H9 (cell line): ENCODE measurements around the gene BORA. TPM values are rescaled to one million over a fixed set of nuclear protein-coding genes. Genes with fewer than 3 reads are reported as not detected.

Experiments used
- DNase-seq: peaks from one replicate; pipeline ENCODE4 v3.0.0-alpha.2; 2017
- H2AFZ ChIP-seq: one replicate; pipeline ENCODE4 v1.6.1; 2013; ENCODE audit warnings: mild to moderate bottlenecking, low read length, control low read depth, moderate library complexity
- H2AK5ac ChIP-seq: 2 replicates; pipeline ENCODE4 v1.6.1; 2013; ENCODE audit warnings: low read length, control low read depth, mixed read lengths; ENCODE audit not compliant: insufficient read length
- H2BK120ac ChIP-seq: one replicate; pipeline ENCODE4 v1.6.1; 2013; ENCODE audit warnings: low read depth, mild to moderate bottlenecking, low read length, control low read depth, inconsistent platforms; ENCODE audit not compliant: poor library complexity, severe bottlenecking
- H2BK12ac ChIP-seq: 2 replicates; pipeline ENCODE4 v1.6.1; 2013; ENCODE audit warnings: low read length, control low read depth, mixed read lengths, low read depth; ENCODE audit not compliant: insufficient read length
- H2BK15ac ChIP-seq: 2 replicates; pipeline ENCODE4 v1.6.1; 2013; ENCODE audit warnings: low read depth, low read length, control low read depth
- H2BK20ac ChIP-seq: one replicate; pipeline ENCODE4 v1.6.1; 2013; ENCODE audit warnings: low read depth, mild to moderate bottlenecking, low read length, control low read depth, inconsistent platforms; ENCODE audit not compliant: poor library complexity, severe bottlenecking
- H2BK5ac ChIP-seq: 2 replicates; pipeline ENCODE4 v1.6.1; 2013; ENCODE audit warnings: low read length, control low read depth, mixed read lengths; ENCODE audit not compliant: insufficient read length
- H3K14ac ChIP-seq: 2 replicates; pipeline ENCODE4 v1.6.1; 2013; ENCODE audit warnings: low read length, control low read depth; ENCODE audit not compliant: insufficient read depth
- H3K18ac ChIP-seq: 2 replicates; pipeline ENCODE4 v1.6.1; 2013; ENCODE audit warnings: low read depth, mild to moderate bottlenecking, mixed read lengths, low read length, control low read depth; ENCODE audit not compliant: insufficient read length
- H3K23ac ChIP-seq: 2 replicates; pipeline ENCODE4 v1.6.1; 2013; ENCODE audit warnings: low read length, control low read depth, mixed read lengths, low read depth; ENCODE audit not compliant: insufficient read length
- H3K23me2 ChIP-seq: 2 replicates; pipeline ENCODE4 v1.6.1; 2013; ENCODE audit warnings: low read depth, mild to moderate bottlenecking, mixed read lengths, low read length, control low read depth; ENCODE audit not compliant: insufficient read length, poor library complexity, severe bottlenecking
- H3K27ac ChIP-seq: 2 replicates; pipeline ENCODE4 v1.5.1; 2013; ENCODE audit warnings: low read length, control low read depth, mixed read lengths, low read depth; ENCODE audit not compliant: insufficient read length
- H3K27me3 ChIP-seq: 2 replicates; pipeline ENCODE4 v1.6.1; 2013; ENCODE audit warnings: low read length, control low read depth, inconsistent platforms; ENCODE audit not compliant: insufficient read depth
- H3K4ac ChIP-seq: 2 replicates; pipeline ENCODE4 v1.6.1; 2013; ENCODE audit warnings: low read depth, mild to moderate bottlenecking, control low read depth, inconsistent platforms, low read length, moderate library complexity
- H3K4me1 ChIP-seq: 2 replicates; pipeline ENCODE4 v1.6.1; 2013; ENCODE audit warnings: low read length, control low read depth, inconsistent platforms; ENCODE audit not compliant: insufficient read depth
- H3K4me2 ChIP-seq: 2 replicates; pipeline ENCODE4 v1.6.1; 2013; ENCODE audit warnings: low read length, control low read depth, mixed read lengths; ENCODE audit not compliant: insufficient read length, insufficient read depth
- H3K56ac ChIP-seq: 2 replicates; pipeline ENCODE4 v1.6.1; 2013; ENCODE audit warnings: low read depth, mild to moderate bottlenecking, mixed read lengths, low read length, control low read depth; ENCODE audit not compliant: insufficient read length
- H3K79me1 ChIP-seq: 2 replicates; pipeline ENCODE4 v1.6.1; 2013; ENCODE audit warnings: low read depth, mild to moderate bottlenecking, moderate library complexity, low read length, control low read depth, inconsistent platforms; ENCODE audit not compliant: insufficient read depth, poor library complexity, severe bottlenecking
- H3K79me2 ChIP-seq: 2 replicates; pipeline ENCODE4 v1.6.1; 2013; ENCODE audit warnings: low read length, control low read depth, inconsistent platforms; ENCODE audit not compliant: insufficient read depth
- H3K9ac ChIP-seq: 2 replicates; pipeline ENCODE4 v1.6.1; 2013; ENCODE audit warnings: low read length, control low read depth, mixed read lengths; ENCODE audit not compliant: insufficient read length; ENCODE audit errors: extremely low read depth
- H3K9me3 ChIP-seq: one replicate; pipeline ENCODE4 v1.6.1; 2013; ENCODE audit warnings: low read depth, low read length, inconsistent platforms; ENCODE audit not compliant: control insufficient read depth
- H3T11ph ChIP-seq: one replicate; pipeline ENCODE4 v1.6.1; 2013; ENCODE audit warnings: mild to moderate bottlenecking, low read length, control low read depth, inconsistent platforms
- H4K20me1 ChIP-seq: one replicate; pipeline ENCODE4 v1.6.1; 2013; ENCODE audit not compliant: control insufficient read depth, insufficient read length, insufficient read depth
- H4K5ac ChIP-seq: 2 replicates; pipeline ENCODE4 v1.6.1; 2013; ENCODE audit warnings: low read depth, mild to moderate bottlenecking, mixed read lengths, low read length, control low read depth; ENCODE audit not compliant: insufficient read length
- H4K8ac ChIP-seq: replicated peaks from 2 replicates; pipeline ENCODE4 v1.6.1; 2013; ENCODE audit warnings: low read length, control low read depth, mixed read lengths, low read depth; ENCODE audit not compliant: insufficient read length
- H4K91ac ChIP-seq: 2 replicates; pipeline ENCODE4 v1.6.1; 2013; ENCODE audit warnings: low read depth, mild to moderate bottlenecking, moderate library complexity, mixed read lengths, low read length, control low read depth; ENCODE audit not compliant: insufficient read length
- H3K27ac Mint-ChIP-seq, 3 experiments: 2 replicates in 2 of 3; 3 replicates in 1 of 3; pipeline ENCODE4 v1.8.0; 2020 to 2021; ENCODE audit warnings: mixed read lengths in 3 of 3, mild to moderate bottlenecking in 1 of 3, moderate library complexity in 1 of 3
- H3K27me3 Mint-ChIP-seq: 2 replicates; pipeline ENCODE4 v1.8.0; 2021; ENCODE audit warnings: low read depth, mild to moderate bottlenecking, moderate library complexity, mixed read lengths
- H3K36me3 Mint-ChIP-seq, 3 experiments: 2 replicates in 2 of 3; 3 replicates in 1 of 3; pipeline ENCODE4 v1.8.0; 2020 to 2021; ENCODE audit warnings: low read depth in 3 of 3, mixed read lengths in 3 of 3; ENCODE audit not compliant: insufficient read depth in 1 of 3
- H3K4me1 Mint-ChIP-seq, 2 experiments: 2 replicates each; pipeline ENCODE4 v1.8.0; 2020; ENCODE audit warnings: mixed read lengths in 2 of 2
- H3K4me3 Mint-ChIP-seq, 2 experiments: 2 replicates in 1 of 2; 3 replicates in 1 of 2; pipeline ENCODE4 v1.8.0; 2020 to 2021; ENCODE audit warnings: mild to moderate bottlenecking in 2 of 2, mixed read lengths in 2 of 2, moderate library complexity in 1 of 2
- H3K9me3 Mint-ChIP-seq, 2 experiments: 2 replicates in 1 of 2; 3 replicates in 1 of 2; pipeline ENCODE4 v1.8.0; 2020; ENCODE audit warnings: mild to moderate bottlenecking in 2 of 2, mixed read lengths in 2 of 2, moderate library complexity in 1 of 2
- CTCF ChIP-seq: fragments of 200-600 bp; sonication (generic); conservative IDR thresholded peaks from 3 replicates; pipeline ENCODE4 v1.8.0; 2021; ENCODE audit warnings: antibody characterized with exemption, mild to moderate bottlenecking
- total RNA-seq: library from RNA; stranded (reverse); gene quantifications from 2 replicates; pipeline ENCODE4 v1.2.1, GENCODE V29; 2021

Gene BORA
- total RNA-seq, 1 experiment from 2014 or later = 16.5 TPM

GRCh38 chr13:72751220-72751619 is 23.5 kb downstream of the BORA start:
- H2AFZ ChIP-seq = no peak overlapping the region
- H3K23ac ChIP-seq = no peak overlapping the region
- H3K4me2 ChIP-seq = no peak overlapping the region
- no peak overlapping the region for H3K27ac ChIP-seq
- H3K36me3 Mint-ChIP-seq = peaks cover 24 to 75% (median 65%) of the 10 kb centered on the region in 3 experiments; a peak in 6 of 7 replicates
- H3K4ac ChIP-seq = no peak overlapping the region
- H3K4me3 Mint-ChIP-seq = no peak overlapping the region
- no peaks in the 10 kb centered on the region for H3K27me3 Mint-ChIP-seq
- no peak overlapping the region for H3K14ac ChIP-seq
- H3K79me1 ChIP-seq = no peaks in the 10 kb centered on the region
- H4K5ac ChIP-seq = no peak overlapping the region
- no peak overlapping the region for H3K27ac Mint-ChIP-seq
- H3K4me1 Mint-ChIP-seq = no peaks in the 10 kb centered on the region
- no peaks in the 10 kb centered on the region for H3K27me3 ChIP-seq
- H3K9me3 Mint-ChIP-seq = no peaks in the 10 kb centered on the region
- DNase-seq = no peak
- no peak overlapping the region for H2BK5ac ChIP-seq
- H3K18ac ChIP-seq = no peak overlapping the region
- no peaks in the 10 kb centered on the region for H4K20me1 ChIP-seq
- no peaks in the 10 kb centered on the region for H3K79me2 ChIP-seq
- no peak for TF ChIP-seq CTCF
- no peak overlapping the region for H2BK20ac ChIP-seq
- H2BK120ac ChIP-seq = no peak overlapping the region
- H3T11ph ChIP-seq = no peak overlapping the region
- H2BK12ac ChIP-seq = no peak overlapping the region
- H3K23me2 ChIP-seq = no peaks in the 10 kb centered on the region
- no peak overlapping the region for H4K91ac ChIP-seq
- H3K4me1 ChIP-seq = no peaks in the 10 kb centered on the region
- H2AK5ac ChIP-seq = no peak overlapping the region
- H4K8ac ChIP-seq = no peak overlapping the region
- H3K9me3 ChIP-seq = no peaks in the 10 kb centered on the region
- no peak overlapping the region for H3K9ac ChIP-seq
- H3K56ac ChIP-seq = no peak overlapping the region
- H2BK15ac ChIP-seq = no peak overlapping the region
